ENCODE data around the gene PDE10A.

The PDE10A gene

GRCh38 chr6:165664559-165665383 is 1.7 kb upstream of the PDE10A start:
- no peak overlapping the region for H3K4me2 ChIP-seq (ENCODE audit: low read depth, low read length, poor library complexity, severe bottlenecking)
- H3K27ac ChIP-seq (ENCODE audit: low read depth, low read length), result no peak overlapping the region
- H2AFZ ChIP-seq (ENCODE audit: low read depth, low read length, severe bottlenecking), result no peak overlapping the region
- H3K79me2 ChIP-seq (ENCODE audit: insufficient read depth, low read length), result no peaks in the 10 kb centered on the region
- TF ChIP-seq CTCF (IDR thresholded peaks at IDR 0.05; ENCODE audit: insufficient read depth, low read length, poor library complexity, severe bottlenecking), result no peak
- no peak for TF ChIP-seq EZH2phosphoT487 (conservative IDR thresholded peaks at IDR 0.05; ENCODE audit: low read length)
- no peaks in the 10 kb centered on the region for H3F3A ChIP-seq (ENCODE audit: insufficient read depth)
- H3K9me2 ChIP-seq (replicated peaks; ENCODE audit: insufficient read depth, low read length), result no peaks in the 10 kb centered on the region
- H3K27me3 ChIP-seq (ENCODE audit: low read length), result no peaks in the 10 kb centered on the region
- H3K4me3 ChIP-seq (ENCODE audit: insufficient read depth, low read length, poor library complexity, severe bottlenecking), result no peak overlapping the region
- H3K9ac ChIP-seq (ENCODE audit: low read length), result no peak overlapping the region
- H4K20me1 ChIP-seq (ENCODE audit: low read depth, low read length), result no peaks in the 10 kb centered on the region
- H3K9me3 ChIP-seq (ENCODE audit: insufficient read depth, low read length), result no peaks in the 10 kb centered on the region
- no peaks in the 10 kb centered on the region for H3K36me3 ChIP-seq (ENCODE audit: low read length)

- Histone ChIP-seq H3K4me2 (ENCODE audit: low read depth, low read length, poor library complexity, severe bottlenecking) (no peak overlapping the region), H3K27ac (ENCODE audit: low read depth, low read length) (no peak overlapping the region), H3K4me3 (ENCODE audit: insufficient read depth, low read length, poor library complexity, severe bottlenecking) (no peak overlapping the region), H2AFZ (ENCODE audit: low read depth, low read length, severe bottlenecking) (no peak overlapping the region), H3K9ac (ENCODE audit: low read length) (no peak overlapping the region), H3K9me3 (ENCODE audit: insufficient read depth, low read length) (no peaks in the 10 kb centered on the region), H3F3A (ENCODE audit: insufficient read depth) (no peaks in the 10 kb centered on the region), H3K9me2 (replicated peaks; ENCODE audit: insufficient read depth, low read length) (no peaks in the 10 kb centered on the region), H3K27me3 (ENCODE audit: low read length) (no peaks in the 10 kb centered on the region), H3K36me3 (ENCODE audit: low read length) (no peaks in the 10 kb centered on the region), H3K79me2 (ENCODE audit: insufficient read depth, low read length) (no peaks in the 10 kb centered on the region), H4K20me1 (ENCODE audit: low read depth, low read length) (no peaks in the 10 kb centered on the region)
- TF ChIP-seq EZH2phosphoT487 (conservative IDR thresholded peaks at IDR 0.05; ENCODE audit: low read length) (no peak), CTCF (IDR thresholded peaks at IDR 0.05; ENCODE audit: insufficient read depth, low read length, poor library complexity, severe bottlenecking) (no peak)
These were observed 906 bp upstream of the PDE10A start for GRCh38 chr6:165663736-165664558.

GRCh38 chr6:165663377-165663735 is 315 bp upstream of the PDE10A start:
- H3K9me3 ChIP-seq (ENCODE audit: insufficient read depth, low read length), result no peaks in the 10 kb centered on the region
- no peaks in the 10 kb centered on the region for H3F3A ChIP-seq (ENCODE audit: insufficient read depth)
- H3K9me2 ChIP-seq (replicated peaks; ENCODE audit: insufficient read depth, low read length), result no peaks in the 10 kb centered on the region
- H3K79me2 ChIP-seq (ENCODE audit: insufficient read depth, low read length), result no peaks in the 10 kb centered on the region
- no peaks in the 10 kb centered on the region for H4K20me1 ChIP-seq (ENCODE audit: low read depth, low read length)
- H3K4me2 ChIP-seq (ENCODE audit: low read depth, low read length, poor library complexity, severe bottlenecking), result no peak overlapping the region
- H3K27ac ChIP-seq (ENCODE audit: low read depth, low read length), result no peak overlapping the region
- H3K4me3 ChIP-seq (ENCODE audit: insufficient read depth, low read length, poor library complexity, severe bottlenecking), result no peak overlapping the region
- no peak overlapping the region for H3K9ac ChIP-seq (ENCODE audit: low read length)
- no peak overlapping the region for H2AFZ ChIP-seq (ENCODE audit: low read depth, low read length, severe bottlenecking)
- TF ChIP-seq EZH2phosphoT487 (conservative IDR thresholded peaks at IDR 0.05; ENCODE audit: low read length), result no peak
- no peak for TF ChIP-seq CTCF (IDR thresholded peaks at IDR 0.05; ENCODE audit: insufficient read depth, low read length, poor library complexity, severe bottlenecking)
- H3K36me3 ChIP-seq (ENCODE audit: low read length), result no peaks in the 10 kb centered on the region
- H3K27me3 ChIP-seq (ENCODE audit: low read length), result no peaks in the 10 kb centered on the region
